Brain pericyte (primary cell): ENCODE measurements around the gene LAMA2.

Experiments used
- DNase-seq: peaks from one replicate; pipeline ENCODE4 v3.0.0-alpha.2; 2012; ENCODE audit warnings: low read depth, low spot score

Gene LAMA2

GRCh38 chr6:129489215-129489765 lies 606.4 kb downstream of the LAMA2 start:
- DNase-seq, result no peak

- DNase-seq, result peak; percentile 78
These were observed 607.8 kb downstream of the LAMA2 start for GRCh38 chr6:129490521-129491255.

GRCh38 chr6:129491436-129491835 lies 608.5 kb downstream of the LAMA2 start:
- no peak for DNase-seq

- no peak for DNase-seq
These were observed 609.3 kb downstream of the LAMA2 start for GRCh38 chr6:129492260-129492659.

GRCh38 chr6:129493354-129493902 lies 610.5 kb downstream of the LAMA2 start:
- no peak for DNase-seq

GRCh38 chr6:129494099-129494498 lies 611.2 kb downstream of the LAMA2 start:
- DNase-seq, result no peak

- DNase-seq, result no peak
These were observed 611.6 kb downstream of the LAMA2 start for GRCh38 chr6:129494586-129494985.

GRCh38 chr6:129495652-129496051 lies 612.7 kb downstream of the LAMA2 start:
- no peak for DNase-seq

GRCh38 chr6:129497481-129498441 lies 614.8 kb downstream of the LAMA2 start:
- DNase-seq, result no peak

GRCh38 chr6:129498541-129498940 lies 615.6 kb downstream of the LAMA2 start:
- no peak for DNase-seq

GRCh38 chr6:129498950-129499842 lies 616.3 kb downstream of the LAMA2 start:
- no peak for DNase-seq

- no peak for DNase-seq
These were observed 616.9 kb downstream of the LAMA2 start for GRCh38 chr6:129499843-129500219.

- DNase-seq, result peak; percentile 90
These were observed 618.2 kb downstream of the LAMA2 start for GRCh38 chr6:129500958-129501739.

- DNase-seq, result no peak
These were observed 619.1 kb downstream of the LAMA2 start for GRCh38 chr6:129501740-129502660.

GRCh38 chr6:129504456-129504855 lies 621.5 kb downstream of the LAMA2 start:
- no peak for DNase-seq

GRCh38 chr6:129507059-129507807 lies 624.3 kb downstream of the LAMA2 start:
- DNase-seq, result no peak

- DNase-seq, result no peak
These were observed 624.9 kb downstream of the LAMA2 start for GRCh38 chr6:129507846-129508245.

- DNase-seq, result no peak
These were observed 625.7 kb downstream of the LAMA2 start for GRCh38 chr6:129508477-129509145.
